Measurements from ENCODE around the gene PRMT5.

Gene PRMT5

DNA sequence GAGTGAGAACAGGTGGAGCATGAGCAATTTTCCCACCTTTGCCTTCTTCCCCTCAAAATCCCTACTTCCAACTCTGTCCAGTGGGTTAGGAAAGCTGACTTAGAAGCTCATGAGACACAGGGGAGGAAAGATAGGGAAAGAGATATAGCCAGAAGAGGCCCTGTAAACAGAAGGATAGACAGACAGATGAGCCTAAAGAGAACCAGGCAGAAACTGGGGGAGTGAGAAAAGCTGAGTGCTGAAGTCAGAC lies 48.2 kb upstream of the PRMT5 start:
- H3K4me2 ChIP-seq (ENCODE audit: low read length, poor library complexity, severe bottlenecking), result peak overlapping the region; percentile 64
- H2BK120ac ChIP-seq (ENCODE audit: low read depth, low read length), result peak overlapping the region; percentile 96
- peak overlapping the region; percentile 99 for H3K27ac ChIP-seq (ENCODE audit: low read length, poor library complexity, severe bottlenecking)
- peaks cover 33% of the 10 kb centered on the region for H3K4me1 ChIP-seq (ENCODE audit: control insufficient read depth, insufficient read depth, low read depth, low read length)
- no peak overlapping the region for H3K23ac ChIP-seq (ENCODE audit: low read length in 2 of 2)
- H3K14ac ChIP-seq (ENCODE audit: low read length in 2 of 2), result no peak overlapping the region
- no peaks in the 10 kb centered on the region for H3K27me3 ChIP-seq (ENCODE audit: control insufficient read depth in 1 of 2, insufficient read depth in 1 of 2, low read length in 2 of 2)
- H2BK5ac ChIP-seq (ENCODE audit: low read depth, low read length, poor library complexity, severe bottlenecking), result peak overlapping the region; percentile 88
- H3K9ac ChIP-seq (ENCODE audit: low read length), result peak overlapping the region; percentile 25
- no peaks in the 10 kb centered on the region for H3K9me3 ChIP-seq (ENCODE audit: control insufficient read depth, low read length)
- H2BK15ac ChIP-seq (ENCODE audit: low read depth, poor library complexity, severe bottlenecking), result no peak overlapping the region
- peak overlapping the region; percentile 48 for H4K91ac ChIP-seq (ENCODE audit: low read length)
- peak overlapping the region; percentile 46 to 82 for H3K18ac ChIP-seq (ENCODE audit: low read depth in 1 of 2, low read length in 2 of 2)
- H2AFZ ChIP-seq (ENCODE audit: low read depth, low read length), result no peak overlapping the region
- peaks cover 9 to 36% of the 10 kb centered on the region in 2 experiments for H3K36me3 ChIP-seq (ENCODE audit: control insufficient read depth in 1 of 2, insufficient read depth in 2 of 2, low read depth in 1 of 2, low read length in 2 of 2)
- H3K4me3 ChIP-seq (ENCODE audit: insufficient read depth in 1 of 2, low read depth in 1 of 2, low read length in 2 of 2), result no peak overlapping the region
- peak overlapping the region; percentile 99 for H2AK5ac ChIP-seq (ENCODE audit: low read length, severe bottlenecking)
- no peak for DNase-seq
- peak overlapping the region; percentile 59 to 97 for H2BK12ac ChIP-seq (ENCODE audit: low read length in 2 of 2)
- peak overlapping the region; percentile 8 for H4K8ac ChIP-seq (ENCODE audit: low read length)
- H3K79me1 ChIP-seq (replicated peaks; ENCODE audit: low read length, poor library complexity, severe bottlenecking), result peaks cover 12% of the 10 kb centered on the region
- H3K4ac ChIP-seq (ENCODE audit: low read depth in 1 of 2, low read length in 2 of 2), result peak overlapping the region; percentile 20 to 84

- H3K4me3 ChIP-seq (ENCODE audit: insufficient read depth in 1 of 2, low read depth in 1 of 2, low read length in 2 of 2), result no peak overlapping the region
- no peaks in the 10 kb centered on the region for H3K9me3 ChIP-seq (ENCODE audit: control insufficient read depth, low read length)
- peak overlapping the region; percentile 8 for H4K8ac ChIP-seq (ENCODE audit: low read length)
- peak overlapping the region; percentile 99 for H3K27ac ChIP-seq (ENCODE audit: low read length, poor library complexity, severe bottlenecking)
- H3K36me3 ChIP-seq (ENCODE audit: control insufficient read depth in 1 of 2, insufficient read depth in 2 of 2, low read depth in 1 of 2, low read length in 2 of 2), result peaks cover 9 to 40% of the 10 kb centered on the region in 2 experiments
- H3K79me1 ChIP-seq (replicated peaks; ENCODE audit: low read length, poor library complexity, severe bottlenecking), result peaks cover 13% of the 10 kb centered on the region
- H3K23ac ChIP-seq (ENCODE audit: low read length in 2 of 2), result no peak overlapping the region
- H2BK12ac ChIP-seq (ENCODE audit: low read length in 2 of 2), result peak overlapping the region; percentile 59 to 97
- peak overlapping the region; percentile 99 for H2AK5ac ChIP-seq (ENCODE audit: low read length, severe bottlenecking)
- no peak overlapping the region for H3K14ac ChIP-seq (ENCODE audit: low read length in 2 of 2)
- H4K91ac ChIP-seq (ENCODE audit: low read length), result peak overlapping the region; percentile 48
- peak; percentile 64 for DNase-seq
- H2BK15ac ChIP-seq (ENCODE audit: low read depth, poor library complexity, severe bottlenecking), result peak overlapping the region; percentile 77
- peak overlapping the region; percentile 25 for H3K9ac ChIP-seq (ENCODE audit: low read length)
- peak overlapping the region; percentile 88 for H2BK5ac ChIP-seq (ENCODE audit: low read depth, low read length, poor library complexity, severe bottlenecking)
- peak overlapping the region; percentile 46 to 82 for H3K18ac ChIP-seq (ENCODE audit: low read depth in 1 of 2, low read length in 2 of 2)
- H2AFZ ChIP-seq (ENCODE audit: low read depth, low read length), result no peak overlapping the region
- no peaks in the 10 kb centered on the region for H3K27me3 ChIP-seq (ENCODE audit: control insufficient read depth in 1 of 2, insufficient read depth in 1 of 2, low read length in 2 of 2)
- peak overlapping the region; percentile 40 to 84 for H3K4ac ChIP-seq (ENCODE audit: low read depth in 1 of 2, low read length in 2 of 2)
- peak overlapping the region; percentile 64 for H3K4me2 ChIP-seq (ENCODE audit: low read length, poor library complexity, severe bottlenecking)
- WGBS, result 59% methylated on average over 4 of the region's 6 CpGs
- H2BK120ac ChIP-seq (ENCODE audit: low read depth, low read length), result peak overlapping the region; percentile 96
- H3K4me1 ChIP-seq (ENCODE audit: control insufficient read depth, insufficient read depth, low read depth, low read length), result peaks cover 33% of the 10 kb centered on the region
These were observed 47.7 kb upstream of the PRMT5 start for GRCh38 chr14:22976620-22977433.

GRCh38 chr14:22974530-22975313 lies 45.5 kb upstream of the PRMT5 start:
- no peak overlapping the region for H4K91ac ChIP-seq (ENCODE audit: low read length)
- H2AFZ ChIP-seq (ENCODE audit: low read depth, low read length), result no peak overlapping the region
- H2BK5ac ChIP-seq (ENCODE audit: low read depth, low read length, poor library complexity, severe bottlenecking), result no peak overlapping the region
- H3K14ac ChIP-seq (ENCODE audit: low read length in 2 of 2), result no peak overlapping the region
- DNase-seq, result peak; percentile 62
- peak overlapping the region; percentile 34 for H3K27ac ChIP-seq (ENCODE audit: low read length, poor library complexity, severe bottlenecking)
- H2AK5ac ChIP-seq (ENCODE audit: low read length, severe bottlenecking), result peak overlapping the region; percentile 15
- 66% methylated on average over 9 of the region's 9 CpGs for WGBS
- H4K8ac ChIP-seq (ENCODE audit: low read length), result peak overlapping the region; percentile 81
- H3K79me1 ChIP-seq (replicated peaks; ENCODE audit: low read length, poor library complexity, severe bottlenecking), result peaks cover 13% of the 10 kb centered on the region
- no peak overlapping the region for H2BK120ac ChIP-seq (ENCODE audit: low read depth, low read length)
- H3K23ac ChIP-seq (ENCODE audit: low read length in 2 of 2), result no peak overlapping the region
- peak overlapping the region in 1 of 2 experiments; percentile 28 for H3K18ac ChIP-seq (ENCODE audit: low read depth in 1 of 2, low read length in 2 of 2)
- H3K9ac ChIP-seq (ENCODE audit: low read length), result no peak overlapping the region
- no peak overlapping the region for H2BK12ac ChIP-seq (ENCODE audit: low read length in 2 of 2)
- no peak overlapping the region for H2BK15ac ChIP-seq (ENCODE audit: low read depth, poor library complexity, severe bottlenecking)
- peaks cover 9 to 43% of the 10 kb centered on the region in 2 experiments for H3K36me3 ChIP-seq (ENCODE audit: control insufficient read depth in 1 of 2, insufficient read depth in 2 of 2, low read depth in 1 of 2, low read length in 2 of 2)
- H3K4ac ChIP-seq (ENCODE audit: low read depth in 1 of 2, low read length in 2 of 2), result no peak overlapping the region
- H3K4me3 ChIP-seq (ENCODE audit: insufficient read depth in 1 of 2, low read depth in 1 of 2, low read length in 2 of 2), result no peak overlapping the region
- no peaks in the 10 kb centered on the region for H3K9me3 ChIP-seq (ENCODE audit: control insufficient read depth, low read length)
- no peak overlapping the region for H3K4me2 ChIP-seq (ENCODE audit: low read length, poor library complexity, severe bottlenecking)
- H3K27me3 ChIP-seq (ENCODE audit: control insufficient read depth in 1 of 2, insufficient read depth in 1 of 2, low read length in 2 of 2), result no peaks in the 10 kb centered on the region
- peaks cover 33% of the 10 kb centered on the region for H3K4me1 ChIP-seq (ENCODE audit: control insufficient read depth, insufficient read depth, low read depth, low read length)
